IPS-18c (cell line): ENCODE data around the gene PRXL2B.
"Not testable (repeated sequence)": the region's sequence is repeated elsewhere in the genome, so short reads cannot be mapped to it uniquely, and the experiment has no call there.

Experiments
- H3K4me3 ChIP-seq: 2 replicates; pipeline ENCODE4 v1.7.0; 2013; ENCODE audit warnings: low read depth, mild to moderate bottlenecking, low read length, moderate library complexity; ENCODE audit not compliant: insufficient read depth
- H3K9me3 ChIP-seq: one replicate; pipeline ENCODE4 v1.6.1; 2013; ENCODE audit warnings: mild to moderate bottlenecking, low read length, moderate library complexity; ENCODE audit not compliant: control insufficient read depth, insufficient read depth

Gene PRXL2B

GRCh38 chr1:2560299-2561073 is 26.1 kb upstream of the PRXL2B start:
- H3K9me3 ChIP-seq = no peaks in the 10 kb centered on the region
- H3K4me3 ChIP-seq = no peak overlapping the region

DNA sequence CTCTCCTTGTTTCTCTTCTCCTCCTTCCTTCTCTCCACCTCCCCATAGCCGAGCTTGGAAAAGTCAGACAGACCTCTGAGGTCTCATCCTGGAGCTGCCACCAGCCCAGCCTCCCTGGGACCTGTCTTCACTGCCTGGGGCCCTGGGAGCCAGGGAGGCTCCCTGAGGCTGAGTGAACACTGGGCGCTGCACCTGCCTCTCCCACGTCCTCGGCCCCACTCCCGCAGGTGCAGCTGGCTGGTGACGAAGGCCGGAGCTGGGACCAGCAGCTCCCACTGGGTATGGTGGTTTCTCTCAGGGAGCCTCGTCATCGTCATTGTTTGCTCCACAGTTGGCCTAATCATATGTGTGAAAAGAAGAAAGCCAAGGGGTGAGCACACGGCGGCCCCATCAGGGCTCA is 25.1 kb upstream of the PRXL2B start:
- no peaks in the 10 kb centered on the region for H3K9me3 ChIP-seq

GRCh38 chr1:2561898-2562895 is 24.4 kb upstream of the PRXL2B start:
- H3K4me3 ChIP-seq = no peak overlapping the region

More for the DNA sequence above, 25.1 kb upstream of the PRXL2B start:
- H3K4me3 ChIP-seq = no peak overlapping the region

DNA sequence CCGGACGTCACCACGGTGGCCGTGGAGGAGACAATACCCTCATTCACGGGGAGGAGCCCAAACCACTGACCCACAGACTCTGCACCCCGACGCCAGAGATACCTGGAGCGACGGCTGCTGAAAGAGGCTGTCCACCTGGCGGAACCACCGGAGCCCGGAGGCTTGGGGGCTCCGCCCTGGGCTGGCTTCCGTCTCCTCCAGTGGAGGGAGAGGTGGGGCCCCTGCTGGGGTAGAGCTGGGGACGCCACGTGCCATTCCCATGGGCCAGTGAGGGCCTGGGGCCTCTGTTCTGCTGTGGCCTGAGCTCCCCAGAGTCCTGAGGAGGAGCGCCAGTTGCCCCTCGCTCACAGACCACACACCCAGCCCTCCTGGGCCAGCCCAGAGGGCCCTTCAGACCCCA is 23.4 kb upstream of the PRXL2B start:
- H3K4me3 ChIP-seq = no peak overlapping the region
- no peaks in the 10 kb centered on the region for H3K9me3 ChIP-seq

More at GRCh38 chr1:2561898-2562895, 24.4 kb upstream of the PRXL2B start:
- no peaks in the 10 kb centered on the region for H3K9me3 ChIP-seq

DNA sequence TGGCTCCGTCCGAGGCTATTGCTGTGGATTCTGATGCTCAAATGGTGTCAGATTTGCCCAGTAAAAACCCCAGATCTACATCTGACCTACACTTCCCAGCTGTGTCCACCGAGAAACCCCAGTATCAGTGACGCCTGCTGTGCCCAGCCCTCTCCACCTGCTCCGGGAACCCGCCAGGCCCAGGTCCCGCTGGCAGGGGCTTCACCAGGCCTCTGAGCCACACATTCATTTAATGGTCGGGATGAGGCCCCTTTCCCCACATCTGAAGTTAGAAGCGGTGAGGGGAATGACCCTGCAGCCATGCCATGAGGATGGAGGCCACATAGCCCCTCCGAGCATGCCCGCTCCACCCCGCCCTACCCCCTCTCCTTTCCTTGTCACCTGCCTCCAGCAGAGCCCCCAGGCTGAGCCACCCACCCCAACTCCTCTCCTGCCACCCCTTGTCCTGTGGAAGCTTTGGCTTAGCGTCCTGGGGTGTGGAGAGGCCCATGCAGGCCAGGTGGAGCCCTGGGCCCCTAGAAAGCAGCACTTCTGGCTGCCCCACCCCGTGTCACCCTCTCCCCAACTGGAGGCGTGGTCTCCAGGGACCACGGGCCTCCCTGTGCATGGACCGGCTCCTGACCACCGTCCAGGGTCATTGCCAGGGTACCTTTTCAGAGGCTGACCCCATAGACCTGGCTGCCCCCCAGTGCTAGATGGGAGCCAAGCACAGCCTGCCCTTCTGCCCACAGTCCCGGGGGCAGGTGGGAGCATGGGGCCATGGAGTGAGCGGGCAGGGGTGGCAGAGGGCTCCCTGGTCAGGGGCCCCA is 22.4 kb upstream of the PRXL2B start:
- H3K9me3 ChIP-seq = no peaks in the 10 kb centered on the region
- no peak overlapping the region for H3K4me3 ChIP-seq

- Histone ChIP-seq H3K4me3 (no peak overlapping the region), H3K9me3 (no peaks in the 10 kb centered on the region)
Measured at GRCh38 chr1:2564815-2565374, 21.7 kb upstream of the PRXL2B start.

- no peaks in the 10 kb centered on the region for H3K9me3 ChIP-seq
- no peak overlapping the region for H3K4me3 ChIP-seq
Measured at GRCh38 chr1:2566101-2567045, 20.2 kb upstream of the PRXL2B start.

DNA sequence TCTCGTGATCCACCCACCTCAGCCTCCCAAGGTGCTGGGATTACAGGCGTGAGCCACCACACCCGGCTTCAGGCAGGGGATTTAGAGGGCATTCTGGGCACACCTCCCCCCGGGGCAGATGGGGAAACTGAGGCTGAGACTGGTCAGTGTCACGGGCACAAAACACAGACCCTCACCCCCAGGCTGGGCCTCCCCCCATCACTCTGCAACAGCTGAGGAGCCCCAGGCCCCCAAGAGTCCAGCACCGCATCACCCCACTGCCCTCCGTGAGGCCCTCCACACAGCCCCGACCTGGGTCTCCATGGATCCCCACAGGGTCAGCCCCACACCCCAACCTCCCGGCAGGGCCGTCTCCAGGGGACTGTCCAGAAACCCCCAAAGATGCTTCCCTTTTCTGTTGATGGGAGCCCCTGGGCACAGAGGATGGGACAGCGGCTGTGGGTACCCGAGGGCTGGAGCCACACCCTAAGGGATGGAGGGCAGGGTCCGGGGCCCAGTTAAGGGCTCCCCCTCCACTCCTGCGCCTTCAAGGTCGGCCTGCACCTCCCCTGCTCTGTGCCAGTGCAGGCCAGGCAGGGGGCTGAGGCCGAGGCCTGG is 19.4 kb upstream of the PRXL2B start:
- no peak overlapping the region for H3K4me3 ChIP-seq
- no peaks in the 10 kb centered on the region for H3K9me3 ChIP-seq

- H3K4me3 ChIP-seq, H3K9me3 ChIP-seq: not testable (repeated sequence)
Measured at GRCh38 chr1:2568187-2568816, 18.3 kb upstream of the PRXL2B start.

- Histone ChIP-seq H3K9me3 (peaks cover 4% of the 10 kb centered on the region), H3K4me3 (no peak overlapping the region)
Measured at GRCh38 chr1:2569060-2569459, 17.5 kb upstream of the PRXL2B start.

- not testable (repeated sequence) for H3K9me3 ChIP-seq, H3K4me3 ChIP-seq
Measured at GRCh38 chr1:2569703-2570102, 16.9 kb upstream of the PRXL2B start.

- Histone ChIP-seq H3K9me3 (peaks cover 4% of the 10 kb centered on the region), H3K4me3 (no peak overlapping the region)
Measured at GRCh38 chr1:2570332-2570731, 16.2 kb upstream of the PRXL2B start.

DNA sequence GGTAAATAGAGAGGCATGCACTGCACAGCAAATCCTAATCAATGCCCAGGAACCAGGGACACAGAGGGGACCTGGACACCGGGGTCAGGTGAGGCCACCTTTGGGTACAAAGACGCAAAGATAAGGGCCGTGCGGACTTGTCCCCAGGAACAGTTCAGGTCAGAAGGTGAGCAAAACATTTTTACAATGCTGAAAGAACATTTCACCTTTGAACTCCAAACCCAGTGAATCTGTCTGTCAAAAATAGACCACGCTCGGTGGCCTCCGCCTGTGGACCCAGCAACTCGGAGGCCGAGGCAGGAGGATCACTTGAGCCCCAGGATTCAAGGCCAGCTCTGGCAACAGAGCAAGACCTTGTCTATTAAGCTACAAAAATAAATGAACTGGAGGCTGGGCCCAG is 15.2 kb upstream of the PRXL2B start:
- H3K9me3 ChIP-seq = peaks cover 4% of the 10 kb centered on the region
- no peak overlapping the region for H3K4me3 ChIP-seq

GRCh38 chr1:2573250-2573920 is 13.2 kb upstream of the PRXL2B start:
- H3K4me3 ChIP-seq = no peak overlapping the region
- H3K9me3 ChIP-seq = peaks cover 4% of the 10 kb centered on the region

DNA sequence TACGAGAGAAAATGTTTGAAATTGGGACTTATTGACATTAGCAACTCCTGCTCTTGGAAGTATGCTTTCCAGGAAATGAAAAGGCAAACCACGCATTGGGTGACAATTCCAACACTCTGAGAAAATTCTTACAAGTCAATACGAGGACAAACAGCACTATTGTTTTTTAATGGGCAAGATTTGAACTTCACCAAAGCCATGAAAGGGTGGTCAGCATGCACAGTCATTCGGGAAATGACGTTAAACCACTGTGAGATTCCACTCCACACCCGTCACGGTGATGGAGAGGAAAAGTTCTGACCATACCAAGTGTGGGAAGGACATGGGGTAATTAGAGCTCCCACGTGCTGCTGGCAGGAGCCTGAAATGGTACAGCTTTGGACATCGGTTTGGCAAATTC is 12.2 kb upstream of the PRXL2B start:
- Histone ChIP-seq H3K4me3 (no peak overlapping the region), H3K9me3 (peaks cover 4% of the 10 kb centered on the region)
